Measurements from ENCODE around the gene MYOD1.

DNA sequence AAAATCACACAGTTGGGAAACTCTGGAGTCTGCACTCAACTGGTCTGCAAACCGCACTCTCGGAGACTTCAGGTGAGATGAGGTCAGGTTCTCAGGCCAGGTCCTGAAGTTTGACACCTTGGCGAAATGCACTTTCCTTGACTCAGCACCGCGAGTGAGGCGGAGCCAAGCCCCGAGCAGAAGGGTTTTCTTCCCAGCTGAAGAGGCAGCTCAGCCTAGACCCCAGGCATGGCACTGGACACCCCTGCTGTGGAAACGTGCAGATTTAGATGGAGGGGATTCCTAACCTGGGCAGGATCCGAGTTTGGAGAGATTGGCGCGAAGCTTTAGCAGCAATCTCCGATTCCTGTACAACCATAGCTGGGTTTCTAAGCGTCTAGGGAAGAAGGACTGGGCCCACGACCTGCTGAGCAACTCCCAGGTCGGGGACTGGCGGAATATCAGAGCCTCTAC is 835 bp upstream of the MYOD1 start:
- TF ChIP-seq, protein P1, sequence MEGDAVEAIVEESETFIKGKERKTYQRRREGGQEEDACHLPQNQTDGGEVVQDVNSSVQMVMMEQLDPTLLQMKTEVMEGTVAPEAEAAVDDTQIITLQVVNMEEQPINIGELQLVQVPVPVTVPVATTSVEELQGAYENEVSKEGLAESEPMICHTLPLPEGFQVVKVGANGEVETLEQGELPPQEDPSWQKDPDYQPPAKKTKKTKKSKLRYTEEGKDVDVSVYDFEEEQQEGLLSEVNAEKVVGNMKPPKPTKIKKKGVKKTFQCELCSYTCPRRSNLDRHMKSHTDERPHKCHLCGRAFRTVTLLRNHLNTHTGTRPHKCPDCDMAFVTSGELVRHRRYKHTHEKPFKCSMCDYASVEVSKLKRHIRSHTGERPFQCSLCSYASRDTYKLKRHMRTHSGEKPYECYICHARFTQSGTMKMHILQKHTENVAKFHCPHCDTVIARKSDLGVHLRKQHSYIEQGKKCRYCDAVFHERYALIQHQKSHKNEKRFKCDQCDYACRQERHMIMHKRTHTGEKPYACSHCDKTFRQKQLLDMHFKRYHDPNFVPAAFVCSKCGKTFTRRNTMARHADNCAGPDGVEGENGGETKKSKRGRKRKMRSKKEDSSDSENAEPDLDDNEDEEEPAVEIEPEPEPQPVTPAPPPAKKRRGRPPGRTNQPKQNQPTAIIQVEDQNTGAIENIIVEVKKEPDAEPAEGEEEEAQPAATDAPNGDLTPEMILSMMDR (IDR thresholded peaks at IDR 0.05): no peak
- no peak for TF ChIP-seq POLR2AphosphoS5 (IDR thresholded peaks at IDR 0.05)
- TF ChIP-seq POLR2A (IDR thresholded peaks at IDR 0.05): no peak
